Measurements from ENCODE around the gene VSTM4. TPM values are rescaled to one million over a fixed set of nuclear protein-coding genes. Genes with fewer than 3 reads are reported as not detected.

VSTM4 gene
- total RNA-seq, 1 donor from 2014 or later = 0.22 TPM

- Mint-ChIP-seq H3K36me3 (ENCODE audit: insufficient read depth) (no peaks in the 10 kb centered on the region), H3K27ac (no peak overlapping the region), H3K4me3 (ENCODE audit: low read depth) (no peak overlapping the region), H3K9me3 (ENCODE audit: low read depth) (no peaks in the 10 kb centered on the region), H3K4me1 (ENCODE audit: low read depth) (peaks cover 8% of the 10 kb centered on the region), H3K27me3 (peaks cover 25% of the 10 kb centered on the region)
- DNase-seq (ENCODE audit: low spot score, unreplicated experiment) = peak; percentile 2
- TF ChIP-seq CTCF (IDR thresholded peaks at IDR 0.05; ENCODE audit: unreplicated experiment) = no peak
These were observed 38.4 kb downstream of the VSTM4 start for GRCh38 chr10:49076741-49077521.

GRCh38 chr10:49076319-49076718 is 39.0 kb downstream of the VSTM4 start:
- no peak overlapping the region for H3K4me3 Mint-ChIP-seq (ENCODE audit: low read depth)

GRCh38 chr10:49075743-49076142 is 39.6 kb downstream of the VSTM4 start:
- peaks cover 5% of the 10 kb centered on the region for H3K4me1 Mint-ChIP-seq (ENCODE audit: low read depth)
- H3K4me3 Mint-ChIP-seq (ENCODE audit: low read depth) = no peak overlapping the region
- H3K9me3 Mint-ChIP-seq (ENCODE audit: low read depth) = no peaks in the 10 kb centered on the region
- no peaks in the 10 kb centered on the region for H3K36me3 Mint-ChIP-seq (ENCODE audit: insufficient read depth)
- H3K27ac Mint-ChIP-seq = no peak overlapping the region
- no peak for DNase-seq (ENCODE audit: low spot score, unreplicated experiment)
- H3K27me3 Mint-ChIP-seq = peaks cover 26% of the 10 kb centered on the region
- no peak for TF ChIP-seq CTCF (IDR thresholded peaks at IDR 0.05; ENCODE audit: unreplicated experiment)

More at GRCh38 chr10:49076319-49076718, 39.0 kb downstream of the VSTM4 start:
- Mint-ChIP-seq H3K27ac (no peak overlapping the region), H3K9me3 (ENCODE audit: low read depth) (no peaks in the 10 kb centered on the region), H3K4me1 (ENCODE audit: low read depth) (peaks cover 5% of the 10 kb centered on the region), H3K36me3 (ENCODE audit: insufficient read depth) (no peaks in the 10 kb centered on the region), H3K27me3 (peaks cover 25% of the 10 kb centered on the region)
- DNase-seq (ENCODE audit: low spot score, unreplicated experiment) = peak; percentile 4
- TF ChIP-seq CTCF (IDR thresholded peaks at IDR 0.05; ENCODE audit: unreplicated experiment) = no peak

- H3K27ac Mint-ChIP-seq = no peak overlapping the region
- peak; percentile 4 for DNase-seq (ENCODE audit: low spot score, unreplicated experiment)
- peaks cover 27% of the 10 kb centered on the region for H3K27me3 Mint-ChIP-seq
These were observed 40.3 kb downstream of the VSTM4 start for GRCh38 chr10:49074836-49075682.

More at GRCh38 chr10:49074836-49075682, 40.3 kb downstream of the VSTM4 start:
- Mint-ChIP-seq H3K9me3 (ENCODE audit: low read depth) (no peaks in the 10 kb centered on the region), H3K4me1 (ENCODE audit: low read depth) (peaks cover 5% of the 10 kb centered on the region), H3K36me3 (ENCODE audit: insufficient read depth) (no peaks in the 10 kb centered on the region), H3K4me3 (ENCODE audit: low read depth) (no peak overlapping the region)
- no peak for TF ChIP-seq CTCF (IDR thresholded peaks at IDR 0.05; ENCODE audit: unreplicated experiment)

All from progenitor cell of endocrine pancreas (in vitro differentiated cells).